Measurements from ENCODE around the gene SLC4A5.

Gene SLC4A5

GRCh38 chr2:74375838-74376237, 32.6 kb upstream of the SLC4A5 start:
- DNase-seq (ENCODE audit: low spot score) = no peak
- in situ Hi-C loops (cut with MboI; ENCODE audit: low pct_unique_long_range_greater_than_20kb, low sequenced_read_pairs, unreplicated experiment) = no loop called here
- TF ChIP-seq CTCF (IDR thresholded peaks at IDR 0.05; ENCODE audit: extremely low read depth, insufficient read depth, missing control alignments) = no peak

- TF ChIP-seq CTCF (IDR thresholded peaks at IDR 0.05; ENCODE audit: extremely low read depth, insufficient read depth, missing control alignments) = no peak
- in situ Hi-C loops (cut with MboI; ENCODE audit: low pct_unique_long_range_greater_than_20kb, low sequenced_read_pairs, unreplicated experiment) = no loop called here
- DNase-seq (ENCODE audit: low spot score) = no peak
Observed at GRCh38 chr2:74374509-74375205, 31.4 kb upstream of the SLC4A5 start.

GRCh38 chr2:74373985-74374384, 30.8 kb upstream of the SLC4A5 start:
- in situ Hi-C loops (cut with MboI; ENCODE audit: low pct_unique_long_range_greater_than_20kb, low sequenced_read_pairs, unreplicated experiment) = no loop called here
- TF ChIP-seq CTCF (IDR thresholded peaks at IDR 0.05; ENCODE audit: extremely low read depth, insufficient read depth, missing control alignments) = no peak
- no peak for DNase-seq (ENCODE audit: low spot score)

- in situ Hi-C loops (cut with MboI; ENCODE audit: low pct_unique_long_range_greater_than_20kb, low sequenced_read_pairs, unreplicated experiment) = no loop called here
- DNase-seq (ENCODE audit: low spot score) = no peak
- no peak for TF ChIP-seq CTCF (IDR thresholded peaks at IDR 0.05; ENCODE audit: extremely low read depth, insufficient read depth, missing control alignments)
Observed at GRCh38 chr2:74373221-74373676, 30.0 kb upstream of the SLC4A5 start.

- TF ChIP-seq CTCF (IDR thresholded peaks at IDR 0.05; ENCODE audit: extremely low read depth, insufficient read depth, missing control alignments) = no peak
- DNase-seq (ENCODE audit: low spot score) = no peak
- in situ Hi-C loops (cut with MboI; ENCODE audit: low pct_unique_long_range_greater_than_20kb, low sequenced_read_pairs, unreplicated experiment) = no loop called here
Observed at GRCh38 chr2:74372674-74373073, 29.5 kb upstream of the SLC4A5 start.

GRCh38 chr2:74371421-74371820, 28.2 kb upstream of the SLC4A5 start:
- in situ Hi-C loops (cut with MboI; ENCODE audit: low pct_unique_long_range_greater_than_20kb, low sequenced_read_pairs, unreplicated experiment) = no loop called here
- DNase-seq (ENCODE audit: low spot score) = no peak
- TF ChIP-seq CTCF (IDR thresholded peaks at IDR 0.05; ENCODE audit: extremely low read depth, insufficient read depth, missing control alignments) = no peak

Measured in GM13977 (cell line).